ENCODE results near the gene RHOB.
"Not testable (repeated sequence)": the region's sequence is repeated elsewhere in the genome, so short reads cannot be mapped to it uniquely, and the experiment has no call there.

The RHOB gene

GRCh38 chr2:20423359-20423758, 23.5 kb upstream of the RHOB start:
- no peak for DNase-seq

DNA sequence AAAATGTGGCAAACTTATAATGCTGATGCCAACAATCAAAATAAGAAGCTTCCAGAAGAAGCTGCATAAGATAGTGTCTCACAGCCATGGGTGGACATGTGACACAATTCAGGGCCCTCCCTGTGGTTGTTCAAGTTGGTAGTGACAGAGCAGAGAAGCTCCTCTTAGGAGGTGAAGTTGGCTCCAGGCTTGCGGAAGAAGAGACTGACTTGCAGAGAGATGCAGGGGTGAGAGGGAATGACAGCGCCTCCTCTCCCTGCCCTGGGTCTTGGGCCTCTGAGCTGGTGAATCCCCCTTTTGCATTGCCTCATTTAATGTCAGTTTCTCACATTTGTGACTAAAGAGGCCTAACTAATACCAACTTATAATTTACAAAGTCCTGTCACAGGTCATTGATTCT, 23.0 kb upstream of the RHOB start:
- no peak for DNase-seq

DNA sequence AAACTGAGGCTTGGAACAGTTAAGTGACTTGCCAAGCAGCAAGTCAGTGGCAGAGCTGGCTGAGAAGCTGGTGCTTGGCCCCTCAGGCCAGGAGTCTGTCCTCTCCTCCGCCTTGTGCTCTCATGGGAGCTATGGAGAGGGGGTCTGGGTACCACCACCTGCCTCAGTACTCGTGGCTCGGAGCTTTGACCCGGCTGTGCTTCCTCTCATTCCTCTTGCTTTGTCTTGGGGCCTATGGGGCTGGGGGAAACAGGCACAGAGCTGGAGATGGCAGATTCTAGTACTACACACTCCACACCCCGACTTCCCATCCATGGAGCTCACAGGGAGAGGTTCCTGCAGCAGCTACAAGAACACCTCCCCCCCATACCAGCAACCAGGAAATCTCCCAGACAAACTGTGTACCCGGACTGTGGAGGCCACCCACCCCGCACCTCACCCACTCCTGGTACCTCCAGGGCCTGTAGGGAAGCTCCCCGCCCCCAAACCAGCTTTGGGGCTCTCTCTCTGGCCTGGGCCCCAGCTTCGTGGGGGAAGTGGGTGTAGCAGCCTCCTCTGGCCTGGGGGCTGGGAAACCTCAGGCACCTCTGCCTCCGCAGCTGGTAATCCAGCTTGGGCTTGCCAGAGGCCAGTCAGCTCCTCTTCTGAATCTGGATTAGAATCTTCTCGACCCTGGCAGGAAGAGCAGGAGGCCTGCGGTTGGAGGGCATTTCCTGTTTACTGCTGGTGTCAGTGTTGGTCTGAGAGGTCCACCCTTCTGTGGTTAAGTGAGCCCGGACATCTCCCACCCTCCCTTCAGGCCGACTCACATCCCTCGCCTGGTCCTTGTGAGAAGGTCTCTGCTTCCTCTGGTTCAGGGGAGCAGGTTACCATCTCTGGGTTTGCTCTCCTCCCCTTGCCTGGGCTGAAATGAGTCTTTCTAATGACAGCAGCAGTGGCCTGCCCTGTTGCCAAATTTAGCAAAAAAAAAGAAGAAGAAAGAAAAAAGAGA, 22.3 kb upstream of the RHOB start:
- DNase-seq: peak; percentile 37

DNA sequence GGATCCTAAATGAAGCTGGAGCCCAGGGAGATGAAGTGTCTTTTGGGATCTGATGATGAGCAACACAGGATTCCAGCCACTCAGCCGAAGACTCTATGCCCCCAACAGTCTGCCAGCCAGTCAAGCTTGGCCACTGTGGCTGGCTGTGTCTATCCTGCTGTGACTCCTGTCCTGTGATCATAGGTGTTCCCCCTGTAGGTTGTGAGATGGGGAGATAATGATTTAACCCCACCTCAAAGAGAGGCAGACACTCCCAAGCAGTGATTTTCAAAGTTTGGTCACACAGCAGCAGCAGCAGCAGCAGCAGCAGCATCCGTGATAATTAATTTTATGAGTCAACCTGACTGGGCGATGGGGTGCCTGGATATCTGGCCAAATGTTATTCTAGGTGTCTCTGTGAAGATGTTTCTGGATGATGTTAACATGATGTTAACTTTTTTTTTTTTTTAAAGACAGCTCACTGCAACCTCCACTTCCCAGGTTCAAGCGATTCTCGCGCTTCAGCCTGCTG, 21.4 kb upstream of the RHOB start:
- no peak for DNase-seq

DNA sequence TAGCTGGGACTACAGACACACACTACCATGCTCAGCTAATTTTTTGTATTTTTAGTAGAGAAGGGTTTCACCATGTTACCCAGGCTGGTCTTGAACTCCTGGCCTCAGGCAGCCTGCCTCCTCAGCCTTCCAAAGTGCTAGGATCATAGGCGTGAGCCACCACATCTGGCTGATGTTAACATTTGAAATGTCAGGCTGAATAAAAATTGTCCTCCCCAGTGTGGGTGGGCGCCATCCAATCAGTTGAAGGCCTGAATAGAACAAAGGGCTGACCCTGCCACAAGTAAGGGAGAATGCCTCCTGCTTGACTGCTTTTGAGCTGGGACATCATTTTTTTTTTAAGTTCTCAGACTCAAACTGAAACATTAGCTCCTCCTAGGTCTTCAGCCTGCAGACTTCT, 21.0 kb upstream of the RHOB start:
- no peak for DNase-seq

GRCh38 chr2:20427931-20428526, 18.8 kb upstream of the RHOB start:
- no peak for DNase-seq

- no peak for DNase-seq
Measured at GRCh38 chr2:20428717-20429490, 18.0 kb upstream of the RHOB start.

DNA sequence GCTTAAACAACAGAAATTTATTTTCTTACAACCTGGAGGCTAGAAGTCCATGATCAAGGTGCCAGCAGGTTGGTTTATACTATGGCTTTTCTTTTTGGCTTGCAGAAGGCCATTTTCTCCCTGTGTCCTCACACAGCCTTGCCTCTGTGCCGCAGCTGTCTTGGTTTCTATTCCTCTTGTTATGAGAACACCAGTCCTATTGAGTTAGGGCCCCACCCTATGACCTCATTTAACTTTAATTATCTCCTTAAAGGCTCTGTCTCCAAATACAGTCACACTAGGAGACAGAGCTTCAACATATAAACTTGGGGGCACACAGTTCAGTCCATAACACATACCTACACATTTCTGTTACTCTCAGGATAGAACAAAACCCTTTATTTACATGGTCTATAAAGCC, 17.3 kb upstream of the RHOB start:
- DNase-seq: no peak

DNA sequence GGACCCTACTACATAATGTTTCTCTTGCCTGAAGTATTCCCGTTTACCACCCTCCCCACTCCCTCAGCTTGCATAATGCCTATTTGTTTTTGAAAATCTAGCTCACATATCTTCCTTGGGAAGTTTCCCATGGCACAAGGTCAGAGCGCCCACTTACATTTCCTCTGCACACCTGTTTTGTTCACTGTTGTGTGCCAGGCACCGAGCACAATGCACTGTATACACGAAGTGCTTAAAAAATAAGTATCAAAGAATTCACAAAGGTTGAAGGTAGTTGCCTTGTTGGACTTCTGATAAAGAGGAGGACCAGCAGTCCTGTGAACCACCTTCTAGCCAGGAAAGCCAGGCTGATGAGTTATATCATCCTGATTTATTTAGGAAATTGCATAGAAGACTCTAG, 16.8 kb upstream of the RHOB start:
- no peak for DNase-seq

DNA sequence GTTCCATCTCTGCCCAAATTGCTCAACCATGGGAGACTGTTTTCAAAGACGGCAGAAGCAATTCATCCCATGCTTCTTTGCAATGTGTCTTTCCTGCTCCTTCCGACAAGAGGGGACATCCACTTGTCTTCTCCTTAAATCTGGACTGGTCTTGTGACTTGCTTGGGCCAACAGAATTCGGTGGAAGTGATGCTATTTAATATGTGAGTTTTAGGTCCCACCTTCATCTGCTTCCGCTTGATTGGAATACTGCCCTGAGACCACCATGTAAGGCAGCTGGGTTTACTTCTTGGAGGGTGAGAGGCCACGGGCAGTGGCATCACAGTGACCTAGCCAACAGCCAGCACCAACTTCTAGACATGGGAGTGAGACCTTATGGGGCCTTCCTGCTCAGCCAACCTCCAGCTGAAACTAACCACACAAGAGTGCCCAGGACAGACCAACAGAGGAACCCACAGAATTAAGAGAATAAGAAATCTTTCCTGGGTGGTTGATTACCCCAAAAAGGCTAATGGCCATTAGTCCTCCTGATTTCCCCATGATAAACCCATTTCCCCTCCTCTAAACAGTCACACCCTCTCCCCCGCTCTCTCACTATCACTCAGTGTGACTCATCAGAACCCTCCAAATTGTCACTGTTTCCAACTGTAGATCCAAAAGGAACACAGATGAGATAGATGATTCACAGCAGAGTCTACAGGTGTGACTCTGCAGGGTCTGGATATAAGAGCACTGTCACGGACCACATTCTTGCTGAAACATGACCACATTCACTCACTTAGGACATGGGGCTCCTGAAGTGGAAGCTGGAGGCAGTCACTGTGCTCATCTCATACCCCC, 16.2 kb upstream of the RHOB start:
- no peak for DNase-seq

DNA sequence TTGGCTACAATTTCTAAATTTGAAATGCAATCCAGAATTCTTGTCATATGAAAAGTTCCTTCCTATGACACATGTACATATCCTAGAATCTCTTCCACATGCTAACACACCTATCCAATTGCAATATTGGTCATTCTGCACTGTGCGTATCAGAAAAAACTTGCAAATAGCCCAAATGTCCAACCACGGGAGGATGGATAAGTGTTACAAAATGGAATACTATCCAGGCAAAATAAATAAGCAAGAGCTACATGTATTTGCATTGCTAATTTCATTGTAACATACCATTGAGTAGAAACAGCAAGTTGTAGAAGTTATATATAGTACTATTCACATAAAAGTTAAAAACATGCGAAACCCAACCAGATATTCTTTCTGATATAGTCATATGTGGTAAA, 15.6 kb upstream of the RHOB start:
- no peak for DNase-seq

DNA sequence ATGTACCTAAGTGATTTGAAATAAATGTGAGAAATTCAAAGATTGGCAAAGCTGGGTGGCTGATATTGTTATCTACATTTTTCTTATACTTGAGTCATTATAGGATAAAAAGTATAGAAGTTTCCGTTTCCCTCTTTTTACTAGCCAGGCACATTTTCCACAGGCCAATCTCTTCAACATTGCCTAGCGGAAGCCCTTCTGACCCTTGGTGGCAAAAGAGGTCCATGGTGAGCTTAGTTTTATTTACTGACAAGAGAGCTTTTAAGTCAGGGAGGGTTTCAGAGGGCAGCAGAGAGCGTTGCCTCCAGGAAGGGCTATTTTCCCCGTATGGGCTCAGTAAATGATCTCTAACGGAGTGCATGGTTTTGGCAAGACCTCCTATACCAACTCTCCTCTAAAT, 15.1 kb upstream of the RHOB start:
- DNase-seq: no peak

GRCh38 chr2:20432714-20433113, 14.2 kb upstream of the RHOB start:
- no peak for DNase-seq

DNA sequence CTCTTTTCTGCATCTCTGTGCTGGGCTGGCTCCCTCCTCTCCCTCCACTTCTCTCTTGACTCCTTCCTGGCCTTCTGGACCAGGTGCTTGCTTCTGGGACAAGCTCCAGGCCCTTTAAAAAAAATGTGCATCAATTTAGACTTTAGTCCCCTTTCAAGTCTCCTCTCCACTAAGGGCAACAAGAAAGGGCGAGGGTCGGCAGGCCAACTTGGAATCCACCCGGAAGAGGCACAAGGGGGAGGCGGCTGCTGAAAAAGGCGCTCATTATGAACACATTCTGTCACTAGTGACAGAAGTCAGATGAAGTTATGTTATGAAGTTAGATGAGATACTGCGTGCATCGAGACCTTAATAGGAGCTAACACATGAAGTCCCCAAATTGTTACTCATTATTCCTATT, 13.6 kb upstream of the RHOB start:
- no peak for DNase-seq

DNA sequence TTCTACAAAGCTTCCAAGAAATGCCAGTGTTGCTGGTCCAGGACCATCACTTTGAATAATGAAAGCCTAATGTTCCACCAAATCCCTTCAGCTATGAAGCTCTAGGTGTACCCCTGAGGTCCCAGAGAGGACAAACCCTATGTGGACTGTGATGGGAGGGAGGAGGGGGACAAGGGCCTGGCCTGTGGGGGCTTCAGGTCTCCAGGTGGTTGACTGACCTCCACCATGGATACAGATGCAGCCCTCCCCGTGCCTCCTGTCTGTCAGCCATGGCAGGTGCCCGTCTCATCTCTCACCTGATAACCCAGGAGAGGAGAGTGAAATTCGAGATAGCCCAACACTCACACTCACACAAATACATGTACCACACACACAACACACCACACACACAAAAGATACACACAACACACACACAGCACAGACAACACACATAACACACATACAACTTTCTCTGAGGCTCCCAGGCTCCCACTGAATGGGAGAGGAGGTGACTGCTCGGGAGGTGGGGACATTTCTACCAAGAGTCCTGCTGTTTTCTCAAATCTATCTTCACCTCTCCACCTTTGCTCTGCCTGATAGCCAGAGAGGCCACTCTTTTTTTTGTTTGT, 12.8 kb upstream of the RHOB start:
- no peak for DNase-seq

DNA sequence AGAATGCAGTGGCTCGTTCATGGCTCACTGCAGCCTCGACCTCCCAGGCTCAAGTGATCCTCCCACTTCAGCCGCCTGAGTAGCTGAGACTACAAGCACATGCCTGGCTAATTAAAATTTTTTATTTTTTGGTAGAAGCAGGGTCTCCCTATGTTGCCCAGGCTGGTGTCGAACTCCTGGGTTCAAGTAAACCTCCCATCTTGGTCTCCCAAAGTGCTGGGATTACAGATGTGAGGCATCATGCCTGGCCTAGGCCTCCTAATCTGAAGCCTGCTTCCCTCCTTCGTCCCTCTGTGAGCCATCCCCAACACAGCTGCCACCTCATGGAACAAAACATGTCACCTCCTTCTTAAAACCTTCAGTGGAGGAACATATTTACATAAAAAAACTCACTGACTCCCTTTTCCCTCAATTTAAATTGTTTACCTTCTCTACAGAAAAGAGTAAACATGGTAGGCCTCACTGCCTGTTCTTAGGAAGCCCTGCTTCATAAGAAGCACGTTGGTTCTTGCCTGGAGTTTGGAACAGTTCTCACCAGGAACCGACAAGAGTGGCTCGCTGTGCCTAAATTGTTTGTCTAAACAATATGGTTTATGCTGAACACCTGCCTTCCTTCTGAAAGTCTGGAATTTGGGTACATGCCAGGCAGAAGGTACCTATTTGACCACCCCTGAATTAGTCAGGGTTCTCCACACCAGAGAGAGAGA, 12.1 kb upstream of the RHOB start:
- DNase-seq: no peak

DNA sequence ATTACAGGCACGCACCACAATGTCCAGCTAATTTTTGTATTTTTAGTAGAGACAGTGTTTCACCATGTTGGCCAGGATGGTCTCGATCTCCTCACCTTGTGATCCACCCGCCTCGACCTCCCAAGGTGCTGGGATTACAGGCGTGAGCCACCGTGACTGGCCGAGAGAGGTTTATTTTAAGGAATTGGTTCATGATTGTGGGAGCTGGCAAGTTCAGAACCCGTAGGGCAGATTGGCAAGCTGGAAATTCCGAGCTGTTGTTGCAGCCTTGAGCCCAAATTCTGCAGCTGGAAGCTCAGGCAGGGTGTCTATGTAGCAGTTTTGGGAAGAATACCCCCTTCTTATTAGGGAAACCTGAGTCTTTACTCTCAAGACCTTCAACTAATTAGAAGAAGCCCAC, 11.4 kb upstream of the RHOB start:
- DNase-seq: not testable (repeated sequence)

- no peak for DNase-seq
Measured at GRCh38 chr2:20436716-20437470, 10.0 kb upstream of the RHOB start.

DNA sequence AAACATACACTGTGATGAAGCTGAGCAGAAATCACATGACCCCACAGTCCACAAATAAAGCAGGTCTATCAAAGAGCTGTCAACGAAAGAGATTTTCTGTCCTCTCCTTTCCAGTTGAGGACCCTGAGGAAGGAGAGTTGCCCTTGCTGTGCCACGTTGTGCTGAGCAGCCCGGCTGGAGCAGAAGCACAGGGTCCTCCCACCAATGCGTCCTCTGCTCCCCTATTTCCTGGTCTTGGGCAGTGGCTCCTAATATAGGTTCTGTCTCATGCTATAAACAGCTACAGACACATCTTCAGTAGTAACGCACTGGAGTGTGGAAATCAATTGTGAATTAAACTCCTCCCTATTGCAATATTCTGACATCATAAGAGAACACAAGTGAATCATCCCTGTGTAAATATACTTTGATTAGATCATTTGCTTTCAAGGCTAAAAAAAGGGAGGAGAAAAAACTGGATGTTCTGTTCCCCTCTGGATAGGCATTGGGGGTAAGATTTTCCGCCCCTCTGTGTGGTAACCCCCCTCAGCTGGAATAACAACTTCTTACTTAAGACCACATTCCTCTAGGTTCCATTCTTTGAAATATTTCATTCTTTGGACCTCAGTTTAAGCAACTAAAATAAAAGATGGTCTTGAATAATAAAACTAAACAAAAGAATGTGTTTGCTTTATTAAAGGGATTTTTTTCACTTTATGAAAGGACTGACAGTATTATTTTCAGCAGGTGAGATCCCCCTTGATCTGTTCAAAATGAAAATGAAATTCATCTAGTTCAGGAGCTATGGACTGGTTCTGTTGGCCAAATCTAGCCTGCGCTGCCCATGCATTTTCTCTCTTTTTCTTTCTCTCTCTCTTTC, 8.3 kb upstream of the RHOB start:
- no peak for DNase-seq

GRCh38 chr2:20439193-20439475, 7.7 kb upstream of the RHOB start:
- DNase-seq: no peak
